Tracheal epithelial cell (primary cell): ENCODE results near the gene PXN. TPM values are rescaled to one million over a fixed set of nuclear protein-coding genes. Genes with fewer than 3 reads are reported as not detected.

ENCODE experiments used
- total RNA-seq: library from RNA; depleted of rRNA; stranded (reverse); fragments of >200 nt; gene quantifications from 2 replicates; pipeline ENCODE4 v1.2.1, GENCODE V29; 2014

The PXN gene
- total RNA-seq = 34.9 and 42.8 TPM in 2 replicates

GRCh38 chr12:120265473-120266179, at the start of gene PXN:
TSS of gene PXN (minus strand) at chr12:120265730. CDS start at chr12:120265629, 101 bp downstream.

GRCh38 chr12:120301962-120302815, 36.7 kb upstream of the PXN start, which contains the start of gene SIRT4:
TSS of gene SIRT4 (plus strand) at chr12:120302321. CDS start at chr12:120303562, 1,241 bp downstream.

GRCh38 chr12:120292661-120293531, 27.4 kb upstream of the PXN start, which contains the start of gene RNU4-1:
TSS of gene RNU4-1 (minus strand) at chr12:120293237.

GRCh38 chr12:120194534-120195395, 70.8 kb downstream of the PXN start, which contains the start of gene GCN1:
TSS of gene GCN1 (minus strand) at chr12:120194715. CDS start at chr12:120194697, 18 bp downstream.

Other genes with a start within 250 kb of the PXN start
- gene RAB35, start 149.0 kb downstream of the PXN start, total RNA-seq = 22.4 and 27.0 TPM in 2 replicates
- 61.8 and 146 TPM in 2 replicates for gene GCN1, start 71.0 kb downstream of the PXN start, total RNA-seq
- gene RPLP0, start 64.6 kb downstream of the PXN start, total RNA-seq = 4,560 and 6,015 TPM in 2 replicates
- under 0.01 TPM in 1 of 2 replicates, not detected in the other for gene RNU4-2, start 26.2 kb upstream of the PXN start, total RNA-seq
- gene RNU4-1, start 27.5 kb upstream of the PXN start, total RNA-seq = under 0.01 TPM in 2 replicates
- gene SIRT4, start 36.6 kb upstream of the PXN start, total RNA-seq = 0.96 and 3.2 TPM in 2 replicates
- gene PLA2G1B, start 62.0 kb upstream of the PXN start, total RNA-seq = not detected in 2 replicates
- gene MSI1, start 103.4 kb upstream of the PXN start, total RNA-seq = not detected in 2 replicates
- gene COX6A1, start 172.4 kb upstream of the PXN start, total RNA-seq = 807 and 1,167 TPM in 2 replicates
- gene TRIAP1, start 180.7 kb upstream of the PXN start, total RNA-seq = 18.8 and 36.0 TPM in 2 replicates
- 19.8 and 32.2 TPM in 2 replicates for gene GATC, start 180.7 kb upstream of the PXN start, total RNA-seq
- gene SRSF9, start 204.0 kb upstream of the PXN start, total RNA-seq = 163 and 276 TPM in 2 replicates
- gene DYNLL1, start 230.4 kb upstream of the PXN start, total RNA-seq = 118 and 186 TPM in 2 replicates